MM.1S (cell line): ENCODE measurements around the gene STARD5.

ENCODE experiments used
- DNase-seq: peaks from one replicate; pipeline ENCODE4 v3.0.0-alpha.2; 2015
- H2AFZ ChIP-seq: fragments of 300-600 bp; sonication (generic); 2 replicates; pipeline ENCODE4 v1.6.0; 2016; ENCODE audit warnings: antibody characterized with exemption, low read length
- H3F3A ChIP-seq: fragments of 300-600 bp; sonication (generic); 2 replicates; pipeline ENCODE4 v1.6.1; 2016; ENCODE audit warnings: mild to moderate bottlenecking, antibody characterized with exemption, low read length, moderate library complexity, mixed read lengths; ENCODE audit not compliant: insufficient read depth
- H3K27ac ChIP-seq: fragments of 300-600 bp; sonication (generic); 2 replicates; pipeline ENCODE4 v1.5.1; 2016; ENCODE audit warnings: mild to moderate bottlenecking, low read length
- H3K27me3 ChIP-seq: fragments of 300-600 bp; sonication (generic); replicated peaks from 2 replicates; pipeline ENCODE4 v1.6.0; 2016; ENCODE audit warnings: low read length; ENCODE audit not compliant: insufficient read depth
- H3K36me3 ChIP-seq: fragments of 300-600 bp; sonication (generic); replicated peaks from 2 replicates; pipeline ENCODE4 v1.6.1; 2016; ENCODE audit warnings: mild to moderate bottlenecking, low read length, mixed read lengths; ENCODE audit not compliant: insufficient read depth
- H3K4me1 ChIP-seq: fragments of 300-600 bp; sonication (generic); 2 replicates; pipeline ENCODE4 v1.6.1; 2016; ENCODE audit warnings: low read length, mixed read lengths
- H3K4me2 ChIP-seq: fragments of 300-600 bp; sonication (generic); 2 replicates; pipeline ENCODE4 v1.6.0; 2016; ENCODE audit warnings: low read depth, low read length
- H3K4me3 ChIP-seq: fragments of 300-600 bp; sonication (generic); 2 replicates; pipeline ENCODE4 v1.5.1; 2016; ENCODE audit warnings: low read length, mixed read lengths
- H3K79me2 ChIP-seq: fragments of 300-600 bp; sonication (generic); 2 replicates; pipeline ENCODE4 v1.6.1; 2016; ENCODE audit warnings: mixed run types, low read length, mixed read lengths
- H3K9ac ChIP-seq: fragments of 300-600 bp; sonication (generic); 2 replicates; pipeline ENCODE4 v1.6.1; 2016; ENCODE audit warnings: low read length, mixed read lengths
- H3K9me2 ChIP-seq: fragments of 300-600 bp; sonication (generic); replicated peaks from 2 replicates; pipeline ENCODE4 v1.6.1; 2016; ENCODE audit warnings: mild to moderate bottlenecking, low read length, mixed read lengths; ENCODE audit not compliant: insufficient read depth
- H3K9me3 ChIP-seq: fragments of 300-600 bp; sonication (generic); replicated peaks from 2 replicates; pipeline ENCODE4 v1.6.1; 2016; ENCODE audit warnings: mild to moderate bottlenecking, low read length, mixed read lengths; ENCODE audit not compliant: insufficient read depth
- H4K20me1 ChIP-seq: fragments of 300-600 bp; sonication (generic); 2 replicates; pipeline ENCODE4 v1.6.1; 2016; ENCODE audit warnings: mild to moderate bottlenecking, low read length, moderate library complexity, mixed read lengths; ENCODE audit not compliant: insufficient read depth
- EZH2 ChIP-seq: fragments of 300-600 bp; sonication (generic); optimal IDR thresholded peaks from 2 replicates; pipeline ENCODE3; 2017; ENCODE audit warnings: low read depth, mild to moderate bottlenecking, antibody characterized with exemption, low read length, mixed read lengths
- EZH2phosphoT487 ChIP-seq: fragments of 300-600 bp; sonication (generic); IDR thresholded peaks from 2 replicates; pipeline ENCODE4 v1.6.1; 2018; ENCODE audit warnings: antibody characterized with exemption, low read length
- TF ChIP-seq, protein P1 (sequence below): fragments of 300-600 bp; sonication (generic); IDR thresholded peaks from 2 replicates; pipeline ENCODE4 v1.5.1; 2016; ENCODE audit warnings: antibody characterized with exemption, low read length, mixed read lengths

Gene STARD5

DNA sequence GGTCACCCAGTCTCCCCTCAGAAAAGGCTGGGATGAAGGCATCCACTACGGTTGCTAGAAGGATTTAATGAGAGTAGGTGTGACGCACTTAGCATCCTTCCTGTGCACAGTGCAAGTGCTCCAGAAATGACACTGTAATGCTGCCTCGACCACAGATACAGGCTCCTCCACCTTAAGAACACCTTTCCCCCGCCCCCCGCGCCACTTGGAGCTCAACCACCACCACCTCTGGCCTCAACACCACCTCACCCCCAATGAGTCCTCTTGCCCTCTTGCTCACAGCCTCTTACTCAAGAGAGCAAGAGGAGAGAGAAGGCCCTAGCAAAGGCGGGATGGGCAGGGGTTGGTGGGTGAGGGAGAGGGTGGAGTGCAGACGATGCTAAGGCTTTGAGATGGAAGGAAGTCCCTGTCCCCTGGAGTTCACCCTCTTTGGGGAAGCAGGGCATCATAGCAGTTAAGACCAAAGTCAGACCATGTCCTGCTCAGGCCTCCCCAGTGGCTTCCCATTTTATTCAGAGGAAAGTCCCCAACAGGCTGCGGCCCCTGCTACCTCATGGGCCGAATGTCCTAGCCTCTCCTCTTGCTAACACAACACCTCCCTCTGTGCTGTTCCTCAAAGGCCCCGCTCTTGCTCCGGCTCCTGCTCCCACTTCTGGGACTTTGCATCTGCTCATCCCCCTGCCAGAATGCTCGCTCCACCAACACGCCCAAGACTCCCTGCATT, 8.3 kb downstream of the STARD5 start:
- Histone ChIP-seq H3K27me3 (no peaks in the 10 kb centered on the region), H3K4me2 (no peak overlapping the region), H3K9me2 (no peaks in the 10 kb centered on the region), H3K4me1 (peaks cover 48% of the 10 kb centered on the region), H4K20me1 (no peaks in the 10 kb centered on the region), H3K79me2 (peaks cover 79% of the 10 kb centered on the region), H2AFZ (no peak overlapping the region), H3K9me3 (no peaks in the 10 kb centered on the region), H3F3A (peaks cover 56% of the 10 kb centered on the region), H3K27ac (no peak overlapping the region), H3K4me3 (no peak overlapping the region), H3K36me3 (peaks cover 32% of the 10 kb centered on the region), H3K9ac (no peak overlapping the region)
- TF ChIP-seq EZH2: no peak
- TF ChIP-seq, protein P1, sequence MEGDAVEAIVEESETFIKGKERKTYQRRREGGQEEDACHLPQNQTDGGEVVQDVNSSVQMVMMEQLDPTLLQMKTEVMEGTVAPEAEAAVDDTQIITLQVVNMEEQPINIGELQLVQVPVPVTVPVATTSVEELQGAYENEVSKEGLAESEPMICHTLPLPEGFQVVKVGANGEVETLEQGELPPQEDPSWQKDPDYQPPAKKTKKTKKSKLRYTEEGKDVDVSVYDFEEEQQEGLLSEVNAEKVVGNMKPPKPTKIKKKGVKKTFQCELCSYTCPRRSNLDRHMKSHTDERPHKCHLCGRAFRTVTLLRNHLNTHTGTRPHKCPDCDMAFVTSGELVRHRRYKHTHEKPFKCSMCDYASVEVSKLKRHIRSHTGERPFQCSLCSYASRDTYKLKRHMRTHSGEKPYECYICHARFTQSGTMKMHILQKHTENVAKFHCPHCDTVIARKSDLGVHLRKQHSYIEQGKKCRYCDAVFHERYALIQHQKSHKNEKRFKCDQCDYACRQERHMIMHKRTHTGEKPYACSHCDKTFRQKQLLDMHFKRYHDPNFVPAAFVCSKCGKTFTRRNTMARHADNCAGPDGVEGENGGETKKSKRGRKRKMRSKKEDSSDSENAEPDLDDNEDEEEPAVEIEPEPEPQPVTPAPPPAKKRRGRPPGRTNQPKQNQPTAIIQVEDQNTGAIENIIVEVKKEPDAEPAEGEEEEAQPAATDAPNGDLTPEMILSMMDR: no peak
- TF ChIP-seq EZH2phosphoT487: no peak
- DNase-seq: no peak

DNA sequence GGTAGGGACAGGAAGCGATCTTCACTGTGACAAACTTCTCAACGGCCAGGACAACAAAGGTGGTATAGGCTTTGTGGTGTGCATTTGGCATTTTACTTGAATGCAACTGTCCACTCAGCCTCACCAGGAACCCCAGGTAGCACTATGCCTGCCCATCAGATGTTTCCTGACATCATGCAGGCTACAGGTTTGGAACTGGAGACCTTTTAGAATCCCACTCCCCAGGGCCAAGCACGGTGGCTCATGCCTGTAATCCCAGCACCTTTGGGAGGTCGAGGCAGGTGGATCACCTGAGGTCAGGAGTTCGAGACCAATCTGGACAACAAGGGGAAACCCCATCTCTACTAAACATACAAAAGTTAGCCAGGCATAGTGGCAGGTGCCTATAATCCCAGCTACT, 9.6 kb downstream of the STARD5 start:
- peaks cover 73% of the 10 kb centered on the region for H3K79me2 ChIP-seq
- no peak overlapping the region for H3K4me2 ChIP-seq
- peaks cover 35% of the 10 kb centered on the region for H3K4me1 ChIP-seq
- H3K9me2 ChIP-seq: no peaks in the 10 kb centered on the region
- H3K27me3 ChIP-seq: no peaks in the 10 kb centered on the region
- TF ChIP-seq EZH2phosphoT487 (no peak), EZH2 (no peak)
- TF ChIP-seq, protein P1: no peak
- H3K36me3 ChIP-seq: peaks cover 22% of the 10 kb centered on the region
- H3K27ac ChIP-seq: no peak overlapping the region
- no peak overlapping the region for H3K4me3 ChIP-seq
- no peaks in the 10 kb centered on the region for H3K9me3 ChIP-seq
- DNase-seq: no peak
- H3K9ac ChIP-seq: no peak overlapping the region
- no peaks in the 10 kb centered on the region for H4K20me1 ChIP-seq
- H3F3A ChIP-seq: peaks cover 48% of the 10 kb centered on the region
- H2AFZ ChIP-seq: no peak overlapping the region

DNA sequence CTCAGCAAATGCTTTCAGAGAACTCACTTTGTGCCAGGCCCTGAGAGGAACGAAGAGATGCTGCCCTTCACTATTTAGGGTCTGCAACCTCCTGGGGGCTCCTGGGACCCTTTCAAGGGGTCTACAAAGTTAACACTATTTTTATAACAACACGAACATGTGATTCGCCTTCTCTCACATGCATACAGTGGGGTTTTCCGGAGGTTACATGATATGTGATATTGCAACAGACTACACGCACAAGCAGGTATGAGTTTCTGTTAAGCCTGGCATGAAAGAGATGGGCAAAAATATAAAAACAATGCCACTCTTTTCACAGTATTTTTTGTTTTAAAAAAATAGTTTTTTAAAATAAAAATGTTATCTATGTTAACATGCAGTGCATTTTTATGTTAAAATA, 10.3 kb downstream of the STARD5 start:
- no peaks in the 10 kb centered on the region for H3K9me3 ChIP-seq
- peaks cover 66% of the 10 kb centered on the region for H3K79me2 ChIP-seq
- H3K4me1 ChIP-seq: peaks cover 28% of the 10 kb centered on the region
- no peaks in the 10 kb centered on the region for H3K9me2 ChIP-seq
- H3K9ac ChIP-seq: no peak overlapping the region
- DNase-seq: no peak
- peaks cover 44% of the 10 kb centered on the region for H3F3A ChIP-seq
- no peaks in the 10 kb centered on the region for H3K27me3 ChIP-seq
- no peak for TF ChIP-seq EZH2
- TF ChIP-seq, protein P1: no peak
- TF ChIP-seq EZH2phosphoT487: no peak
- no peak overlapping the region for H3K4me3 ChIP-seq
- no peaks in the 10 kb centered on the region for H4K20me1 ChIP-seq
- H2AFZ ChIP-seq: no peak overlapping the region
- peaks cover 20% of the 10 kb centered on the region for H3K36me3 ChIP-seq
- H3K27ac ChIP-seq: no peak overlapping the region
- no peak overlapping the region for H3K4me2 ChIP-seq
